IMR-90 (cell line): ENCODE measurements around the gene GJD2.

Experiments used
- CHD1 ChIP-seq: IDR thresholded peaks from 2 replicates; pipeline ENCODE4 v1.6.1; 2012; ENCODE audit warnings: low read depth, low read length, improper control_type of control experiment
- FOS ChIP-seq: fragments of 150-350 bp; IDR thresholded peaks from 2 replicates; pipeline ENCODE4 v1.6.1; 2016; ENCODE audit warnings: low read depth, low read length
- POLR2A ChIP-seq: IDR thresholded peaks from 2 replicates; pipeline ENCODE4 v1.6.1; 2012; ENCODE audit warnings: mild to moderate bottlenecking, low read depth, low read length
- RAD21 ChIP-seq: IDR thresholded peaks from 2 replicates; pipeline ENCODE4 v1.6.1; 2012; ENCODE audit warnings: low read length, improper control_type of control experiment
- SMC3 ChIP-seq: fragments of 150-350 bp; IDR thresholded peaks from 2 replicates; pipeline ENCODE4 v1.6.1; 2016; ENCODE audit warnings: low read depth, mild to moderate bottlenecking, antibody characterized with exemption, low read length, moderate library complexity
- TF ChIP-seq, protein P1 (sequence below): conservative IDR thresholded peaks from 2 replicates; pipeline ENCODE4 v1.5.1; 2012; ENCODE audit warnings: mild to moderate bottlenecking, low read depth, low read length, improper control_type of control experiment
- TF ChIP-seq, protein P2 (sequence below): fragments of 150-350 bp; IDR thresholded peaks from 2 replicates; pipeline ENCODE4 v1.6.1; 2016; ENCODE audit warnings: low read depth, mild to moderate bottlenecking, low read length, moderate library complexity, borderline replicate concordance
- TF ChIP-seq, protein P3 (sequence below): fragments of 150-350 bp; IDR thresholded peaks from 2 replicates; pipeline ENCODE4 v1.6.1; 2017; ENCODE audit warnings: mild to moderate bottlenecking, antibody characterized with exemption, low read length, low read depth

DNA sequence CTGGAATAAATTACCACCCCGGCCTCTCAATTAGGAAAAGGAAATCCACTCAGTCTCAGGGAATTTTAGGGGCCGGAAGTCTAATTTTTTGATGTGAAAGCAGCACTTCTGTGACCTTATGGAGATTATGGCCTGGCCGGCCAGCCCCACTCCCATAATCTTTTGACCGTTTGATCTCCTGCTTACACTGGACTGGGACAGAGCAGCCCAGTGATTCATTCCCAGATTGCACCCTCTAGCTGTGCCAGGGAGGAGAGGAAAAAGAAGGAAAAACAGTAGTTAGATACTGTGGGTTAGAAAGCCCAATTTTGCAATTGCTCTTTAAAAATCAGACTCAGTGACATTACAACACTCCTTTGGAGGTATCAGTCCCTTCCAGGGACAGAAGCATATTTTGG, 32.4 kb downstream of the GJD2 start:
- TF ChIP-seq, protein P1, sequence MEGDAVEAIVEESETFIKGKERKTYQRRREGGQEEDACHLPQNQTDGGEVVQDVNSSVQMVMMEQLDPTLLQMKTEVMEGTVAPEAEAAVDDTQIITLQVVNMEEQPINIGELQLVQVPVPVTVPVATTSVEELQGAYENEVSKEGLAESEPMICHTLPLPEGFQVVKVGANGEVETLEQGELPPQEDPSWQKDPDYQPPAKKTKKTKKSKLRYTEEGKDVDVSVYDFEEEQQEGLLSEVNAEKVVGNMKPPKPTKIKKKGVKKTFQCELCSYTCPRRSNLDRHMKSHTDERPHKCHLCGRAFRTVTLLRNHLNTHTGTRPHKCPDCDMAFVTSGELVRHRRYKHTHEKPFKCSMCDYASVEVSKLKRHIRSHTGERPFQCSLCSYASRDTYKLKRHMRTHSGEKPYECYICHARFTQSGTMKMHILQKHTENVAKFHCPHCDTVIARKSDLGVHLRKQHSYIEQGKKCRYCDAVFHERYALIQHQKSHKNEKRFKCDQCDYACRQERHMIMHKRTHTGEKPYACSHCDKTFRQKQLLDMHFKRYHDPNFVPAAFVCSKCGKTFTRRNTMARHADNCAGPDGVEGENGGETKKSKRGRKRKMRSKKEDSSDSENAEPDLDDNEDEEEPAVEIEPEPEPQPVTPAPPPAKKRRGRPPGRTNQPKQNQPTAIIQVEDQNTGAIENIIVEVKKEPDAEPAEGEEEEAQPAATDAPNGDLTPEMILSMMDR = no peak
- TF ChIP-seq, protein P2, sequence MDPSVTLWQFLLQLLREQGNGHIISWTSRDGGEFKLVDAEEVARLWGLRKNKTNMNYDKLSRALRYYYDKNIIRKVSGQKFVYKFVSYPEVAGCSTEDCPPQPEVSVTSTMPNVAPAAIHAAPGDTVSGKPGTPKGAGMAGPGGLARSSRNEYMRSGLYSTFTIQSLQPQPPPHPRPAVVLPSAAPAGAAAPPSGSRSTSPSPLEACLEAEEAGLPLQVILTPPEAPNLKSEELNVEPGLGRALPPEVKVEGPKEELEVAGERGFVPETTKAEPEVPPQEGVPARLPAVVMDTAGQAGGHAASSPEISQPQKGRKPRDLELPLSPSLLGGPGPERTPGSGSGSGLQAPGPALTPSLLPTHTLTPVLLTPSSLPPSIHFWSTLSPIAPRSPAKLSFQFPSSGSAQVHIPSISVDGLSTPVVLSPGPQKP = no peak
- TF ChIP-seq, protein P3, sequence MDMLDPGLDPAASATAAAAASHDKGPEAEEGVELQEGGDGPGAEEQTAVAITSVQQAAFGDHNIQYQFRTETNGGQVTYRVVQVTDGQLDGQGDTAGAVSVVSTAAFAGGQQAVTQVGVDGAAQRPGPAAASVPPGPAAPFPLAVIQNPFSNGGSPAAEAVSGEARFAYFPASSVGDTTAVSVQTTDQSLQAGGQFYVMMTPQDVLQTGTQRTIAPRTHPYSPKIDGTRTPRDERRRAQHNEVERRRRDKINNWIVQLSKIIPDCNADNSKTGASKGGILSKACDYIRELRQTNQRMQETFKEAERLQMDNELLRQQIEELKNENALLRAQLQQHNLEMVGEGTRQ = no peak
- TF ChIP-seq CHD1 (no peak), SMC3 (no peak), POLR2A (no peak), RAD21 (no peak), FOS (no peak)
